KMS-11 (cell line): ENCODE results near the gene ERC2.
A peak's percentile ranks its signal among the peaks of the same experiment; 100 is the strongest.

ENCODE experiments used
- H2AFZ ChIP-seq: fragments of 200-600 bp; sonication (generic); 2 replicates; pipeline ENCODE4 v1.6.1; 2016; ENCODE audit warnings: antibody characterized with exemption, mixed run types, low read depth
- H3K27ac ChIP-seq: fragments of 200-600 bp; sonication (generic); 2 replicates; pipeline ENCODE4 v1.6.1; 2016; ENCODE audit warnings: mild to moderate bottlenecking, mixed run types
- H3K27me3 ChIP-seq: fragments of 200-600 bp; sonication (generic); 2 replicates; pipeline ENCODE4 v1.6.1; 2017; ENCODE audit warnings: mild to moderate bottlenecking, low read depth, mixed run types, moderate library complexity; ENCODE audit not compliant: insufficient read depth
- H3K36me3 ChIP-seq: fragments of 200-600 bp; sonication (generic); 2 replicates; pipeline ENCODE4 v1.6.1; 2017; ENCODE audit warnings: mild to moderate bottlenecking, mixed run types; ENCODE audit not compliant: insufficient read depth
- H3K4me1 ChIP-seq: fragments of 200-600 bp; sonication (generic); 2 replicates; pipeline ENCODE4 v1.6.1; 2016; ENCODE audit warnings: mild to moderate bottlenecking, low read depth, mixed run types; ENCODE audit not compliant: poor library complexity, severe bottlenecking
- H3K4me2 ChIP-seq: fragments of 200-600 bp; sonication (generic); 2 replicates; pipeline ENCODE4 v1.7.0; 2016; ENCODE audit warnings: mild to moderate bottlenecking, mixed run types
- H3K4me3 ChIP-seq: fragments of 200-600 bp; sonication (generic); IDR thresholded peaks from 2 replicates; pipeline ENCODE4 v1.6.1; 2017; ENCODE audit warnings: low read depth, low read length, mixed read lengths; ENCODE audit not compliant: insufficient read depth
- H3K79me2 ChIP-seq: fragments of 200-600 bp; sonication (generic); 2 replicates; pipeline ENCODE4 v1.6.1; 2016; ENCODE audit warnings: low read depth, mixed run types; ENCODE audit not compliant: insufficient read depth
- H3K9ac ChIP-seq: fragments of 200-600 bp; sonication (generic); 2 replicates; pipeline ENCODE4 v1.6.1; 2016; ENCODE audit warnings: mild to moderate bottlenecking, mixed run types
- H4K20me1 ChIP-seq: fragments of 200-600 bp; sonication (generic); 2 replicates; pipeline ENCODE4 v1.6.1; 2016; ENCODE audit warnings: mild to moderate bottlenecking, mixed run types; ENCODE audit not compliant: insufficient read depth
- CTCF ChIP-seq: fragments of 200-600 bp; sonication (generic); conservative IDR thresholded peaks from 2 replicates; pipeline ENCODE4 v1.6.1; 2017; ENCODE audit warnings: low read depth, mild to moderate bottlenecking, antibody characterized with exemption, low read length, moderate library complexity, mixed read lengths

Gene ERC2

GRCh38 chr3:56202997-56203396 lies 265.3 kb downstream of the ERC2 start:
- H3K4me2 ChIP-seq, result peak overlapping the region; percentile 54; the same call in 1 of the 2 replicates
- H3K36me3 ChIP-seq, result no peaks in the 10 kb centered on the region
- no peak for TF ChIP-seq CTCF
- peak overlapping the region; percentile 99; the same call in 1 of the 2 replicates for H3K27ac ChIP-seq
- H3K4me1 ChIP-seq, result peaks cover 53% of the 10 kb centered on the region
- H3K27me3 ChIP-seq, result no peaks in the 10 kb centered on the region
- H3K4me3 ChIP-seq, result no peak overlapping the region
- no peak overlapping the region for H3K9ac ChIP-seq
- H3K79me2 ChIP-seq, result no peaks in the 10 kb centered on the region
- no peaks in the 10 kb centered on the region for H4K20me1 ChIP-seq
- H2AFZ ChIP-seq, result no peak overlapping the region

GRCh38 chr3:56201407-56201806 lies 266.9 kb downstream of the ERC2 start:
- H3K4me1 ChIP-seq, result peaks cover 37% of the 10 kb centered on the region
- no peak overlapping the region for H2AFZ ChIP-seq
- no peak overlapping the region for H3K9ac ChIP-seq
- no peaks in the 10 kb centered on the region for H3K36me3 ChIP-seq
- H3K4me2 ChIP-seq, result no peak overlapping the region
- no peak overlapping the region for H3K4me3 ChIP-seq
- no peak for TF ChIP-seq CTCF
- no peaks in the 10 kb centered on the region for H3K79me2 ChIP-seq
- H3K27ac ChIP-seq, result no peak overlapping the region
- no peaks in the 10 kb centered on the region for H4K20me1 ChIP-seq
- H3K27me3 ChIP-seq, result no peaks in the 10 kb centered on the region

- H3K27ac ChIP-seq, result no peak overlapping the region
- H3K27me3 ChIP-seq, result no peaks in the 10 kb centered on the region
- H3K4me2 ChIP-seq, result no peak overlapping the region
- no peaks in the 10 kb centered on the region for H3K79me2 ChIP-seq
- no peak overlapping the region for H3K4me3 ChIP-seq
- H2AFZ ChIP-seq, result no peak overlapping the region
- H3K9ac ChIP-seq, result no peak overlapping the region
- no peak for TF ChIP-seq CTCF
- H3K4me1 ChIP-seq, result peaks cover 28% of the 10 kb centered on the region
- H3K36me3 ChIP-seq, result no peaks in the 10 kb centered on the region
- H4K20me1 ChIP-seq, result no peaks in the 10 kb centered on the region
Measured at GRCh38 chr3:56200251-56200650, 268.0 kb downstream of the ERC2 start.

GRCh38 chr3:56197991-56198390 lies 270.3 kb downstream of the ERC2 start:
- H3K27me3 ChIP-seq, result no peaks in the 10 kb centered on the region
- TF ChIP-seq CTCF, result no peak

More at GRCh38 chr3:56197991-56198390, 270.3 kb downstream of the ERC2 start:
- H3K27ac ChIP-seq, result no peak overlapping the region
- no peak overlapping the region for H2AFZ ChIP-seq
- H3K79me2 ChIP-seq, result no peaks in the 10 kb centered on the region
- no peak overlapping the region for H3K4me2 ChIP-seq
- no peak overlapping the region for H3K4me3 ChIP-seq
- no peaks in the 10 kb centered on the region for H3K36me3 ChIP-seq
- no peak overlapping the region for H3K9ac ChIP-seq
- peaks cover 5% of the 10 kb centered on the region for H3K4me1 ChIP-seq
- H4K20me1 ChIP-seq, result no peaks in the 10 kb centered on the region
